ENCODE data around the gene MESP1. TPM values are rescaled to one million over a fixed set of nuclear protein-coding genes. Genes with fewer than 3 reads are reported as not detected.
A peak's percentile ranks its signal among the peaks of the same experiment; 100 is the strongest.

Gene MESP1
- total and polyA plus RNA-seq, 2 of the 13 experiments (the other 11 are each of a cell fraction or from before 2014, with no cell fraction given) = not detected

- TF ChIP-seq BCL3 (CRISPR knock-in tag; IDR thresholded peaks at IDR 0.05) = no peak
- TF ChIP-seq ZNF616 (CRISPR knock-in tag; IDR thresholded peaks at IDR 0.05; ENCODE audit: low read depth) = no peak
- TF ChIP-seq ZNF687 (CRISPR knock-in tag; IDR thresholded peaks at IDR 0.05) = peak; percentile 63
- no peak for TF ChIP-seq ZFP36L2 (CRISPR knock-in tag; IDR thresholded peaks at IDR 0.05)
- peak; percentile 96 for TF ChIP-seq RAD21 (CRISPR knock-in tag; IDR thresholded peaks at IDR 0.05)
- no peak for TF ChIP-seq CREB3 (CRISPR knock-in tag; IDR thresholded peaks at IDR 0.05)
- TF ChIP-seq ARID5B (CRISPR knock-in tag; IDR thresholded peaks at IDR 0.05) = no peak
- TF ChIP-seq SMARCC2 (IDR thresholded peaks at IDR 0.05) = no peak
- TF ChIP-seq DR1 (CRISPR knock-in tag; IDR thresholded peaks at IDR 0.05) = no peak
- TF ChIP-seq NFYB (CRISPR knock-in tag; IDR thresholded peaks at IDR 0.05) = no peak
- TF ChIP-seq ZNF230 (CRISPR knock-in tag; IDR thresholded peaks at IDR 0.05) = no peak
- TF ChIP-seq ZBED4 (CRISPR knock-in tag; IDR thresholded peaks at IDR 0.05; ENCODE audit: borderline replicate concordance) = no peak
- TF ChIP-seq ZNF639 (CRISPR knock-in tag; conservative IDR thresholded peaks at IDR 0.05) = no peak
Observed at GRCh38 chr15:89760303-89761008, 9.4 kb upstream of the MESP1 start (continued).

Data from HepG2 (cell line).